Embryonic facial prominence (tissue), 1 donor: Measurements from ENCODE around the gene ZNF680.
"Not testable (repeated sequence)": the region's sequence is repeated elsewhere in the genome, so short reads cannot be mapped to it uniquely, and the experiment has no call there.

Source experiments
- DNase-seq: peaks from one replicate; pipeline ENCODE4 v3.0.0-alpha.2; 2016; ENCODE audit errors: extremely low spot score

ZNF680 gene

GRCh38 chr7:64557601-64558322 is 5.1 kb downstream of the ZNF680 start:
- DNase-seq, result no peak

GRCh38 chr7:64555046-64555445 is 7.8 kb downstream of the ZNF680 start:
- no peak for DNase-seq

GRCh38 chr7:64554188-64554587 is 8.7 kb downstream of the ZNF680 start:
- not testable (repeated sequence) for DNase-seq

GRCh38 chr7:64551375-64552142 is 11.3 kb downstream of the ZNF680 start:
- no peak for DNase-seq

GRCh38 chr7:64544010-64544409 is 18.9 kb downstream of the ZNF680 start:
- DNase-seq, result no peak

GRCh38 chr7:64541438-64542359 is 21.2 kb downstream of the ZNF680 start:
- DNase-seq, result no peak

- no peak for DNase-seq
These were observed 29.1 kb downstream of the ZNF680 start for GRCh38 chr7:64533756-64534155.

- no peak for DNase-seq
These were observed 34.1 kb downstream of the ZNF680 start for GRCh38 chr7:64528770-64529169.

GRCh38 chr7:64521409-64521984 is 41.4 kb downstream of the ZNF680 start:
- no peak for DNase-seq

GRCh38 chr7:64516451-64516850 is 46.4 kb downstream of the ZNF680 start:
- no peak for DNase-seq

GRCh38 chr7:64515781-64516180 is 47.1 kb downstream of the ZNF680 start:
- no peak for DNase-seq

- DNase-seq, result no peak
These were observed 47.5 kb downstream of the ZNF680 start for GRCh38 chr7:64515330-64515729.

GRCh38 chr7:64509583-64509982 is 53.3 kb downstream of the ZNF680 start:
- DNase-seq, result no peak

GRCh38 chr7:64504581-64505120 is 58.2 kb downstream of the ZNF680 start:
- no peak for DNase-seq

GRCh38 chr7:64498270-64498669 is 64.6 kb downstream of the ZNF680 start:
- DNase-seq, result no peak

GRCh38 chr7:64494912-64495461 is 67.9 kb downstream of the ZNF680 start:
- no peak for DNase-seq

GRCh38 chr7:64485623-64486022 is 77.2 kb downstream of the ZNF680 start:
- no peak for DNase-seq
